ENCODE results near the gene BNIP3. TPM values are rescaled to one million over a fixed set of nuclear protein-coding genes. Genes with fewer than 3 reads are reported as not detected.

BNIP3 gene
- total and polyA plus RNA-seq, 4 donors = 36.8 to 151 (median 114) TPM

DNA sequence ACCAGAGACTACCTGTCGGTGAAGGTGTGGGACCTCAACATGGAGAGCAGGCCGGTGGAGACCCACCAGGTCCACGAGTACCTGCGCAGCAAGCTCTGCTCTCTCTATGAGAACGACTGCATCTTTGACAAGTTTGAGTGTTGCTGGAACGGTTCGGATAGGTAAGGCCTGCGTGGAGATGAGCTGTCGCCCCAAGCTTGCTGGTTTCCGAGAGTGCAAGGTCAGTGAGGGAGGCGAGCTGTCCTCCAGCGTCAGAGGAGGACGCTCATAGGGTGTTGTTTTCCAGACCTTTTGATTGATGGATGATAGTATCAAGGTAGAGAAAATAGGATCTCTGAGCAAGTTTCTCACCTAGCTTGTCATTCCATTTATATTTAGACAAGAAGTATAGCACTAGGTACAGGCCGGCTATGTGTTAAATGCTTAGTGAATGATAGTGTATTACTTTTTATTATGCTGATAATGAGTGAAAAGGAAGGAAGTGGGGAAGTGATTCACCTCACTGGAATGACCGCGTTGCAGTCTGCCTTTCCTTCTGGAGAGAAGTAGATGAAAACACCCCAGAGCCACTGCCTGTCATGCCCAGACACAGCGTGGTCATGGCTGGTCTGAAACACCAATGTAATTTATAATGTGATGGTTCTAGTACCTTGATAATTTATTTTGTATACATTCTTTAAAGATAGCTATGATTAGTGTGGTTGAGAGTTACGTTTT, 33.9 kb downstream of the BNIP3 start:
- H3K36me3 ChIP-seq (ENCODE audit: control insufficient read depth in 4 of 4, insufficient read depth in 3 of 4, low read depth in 1 of 4, low read length in 3 of 4) = peaks cover 7 to 57% (median 47%) of the 10 kb centered on the region in 4 donors
- whole genome bisulfite sequencing = 90% methylated on average over 18 of the region's 18 CpGs
- no peak overlapping the region for H3K9ac ChIP-seq (ENCODE audit: low read depth in 1 of 2, low read length in 2 of 2)
- no peaks in the 10 kb centered on the region for H3K4me1 ChIP-seq (ENCODE audit: control insufficient read depth in 4 of 4, insufficient read depth in 4 of 4, low read length in 3 of 4)
- H3K27ac ChIP-seq (ENCODE audit: low read depth in 1 of 2, low read length in 2 of 2) = no peak overlapping the region
- TF ChIP-seq, protein P1, sequence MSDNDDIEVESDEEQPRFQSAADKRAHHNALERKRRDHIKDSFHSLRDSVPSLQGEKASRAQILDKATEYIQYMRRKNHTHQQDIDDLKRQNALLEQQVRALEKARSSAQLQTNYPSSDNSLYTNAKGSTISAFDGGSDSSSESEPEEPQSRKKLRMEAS (IDR thresholded peaks at IDR 0.05) = no peak
- no peak for TF ChIP-seq GABPA (IDR thresholded peaks at IDR 0.05 in 1 of 2, conservative IDR thresholded peaks at IDR 0.05 in 1 of 2)
- no peak for TF ChIP-seq EGR1 (IDR thresholded peaks at IDR 0.05; ENCODE audit: low read depth in 2 of 2)
- TF ChIP-seq HNF4A (conservative IDR thresholded peaks at IDR 0.05) = no peak
- TF ChIP-seq NR2F2 (IDR thresholded peaks at IDR 0.05) = no peak
- TF ChIP-seq RAD21 (IDR thresholded peaks at IDR 0.05) = no peak
- no peak for TF ChIP-seq YY1 (IDR thresholded peaks at IDR 0.05)
- TF ChIP-seq, protein P2, sequence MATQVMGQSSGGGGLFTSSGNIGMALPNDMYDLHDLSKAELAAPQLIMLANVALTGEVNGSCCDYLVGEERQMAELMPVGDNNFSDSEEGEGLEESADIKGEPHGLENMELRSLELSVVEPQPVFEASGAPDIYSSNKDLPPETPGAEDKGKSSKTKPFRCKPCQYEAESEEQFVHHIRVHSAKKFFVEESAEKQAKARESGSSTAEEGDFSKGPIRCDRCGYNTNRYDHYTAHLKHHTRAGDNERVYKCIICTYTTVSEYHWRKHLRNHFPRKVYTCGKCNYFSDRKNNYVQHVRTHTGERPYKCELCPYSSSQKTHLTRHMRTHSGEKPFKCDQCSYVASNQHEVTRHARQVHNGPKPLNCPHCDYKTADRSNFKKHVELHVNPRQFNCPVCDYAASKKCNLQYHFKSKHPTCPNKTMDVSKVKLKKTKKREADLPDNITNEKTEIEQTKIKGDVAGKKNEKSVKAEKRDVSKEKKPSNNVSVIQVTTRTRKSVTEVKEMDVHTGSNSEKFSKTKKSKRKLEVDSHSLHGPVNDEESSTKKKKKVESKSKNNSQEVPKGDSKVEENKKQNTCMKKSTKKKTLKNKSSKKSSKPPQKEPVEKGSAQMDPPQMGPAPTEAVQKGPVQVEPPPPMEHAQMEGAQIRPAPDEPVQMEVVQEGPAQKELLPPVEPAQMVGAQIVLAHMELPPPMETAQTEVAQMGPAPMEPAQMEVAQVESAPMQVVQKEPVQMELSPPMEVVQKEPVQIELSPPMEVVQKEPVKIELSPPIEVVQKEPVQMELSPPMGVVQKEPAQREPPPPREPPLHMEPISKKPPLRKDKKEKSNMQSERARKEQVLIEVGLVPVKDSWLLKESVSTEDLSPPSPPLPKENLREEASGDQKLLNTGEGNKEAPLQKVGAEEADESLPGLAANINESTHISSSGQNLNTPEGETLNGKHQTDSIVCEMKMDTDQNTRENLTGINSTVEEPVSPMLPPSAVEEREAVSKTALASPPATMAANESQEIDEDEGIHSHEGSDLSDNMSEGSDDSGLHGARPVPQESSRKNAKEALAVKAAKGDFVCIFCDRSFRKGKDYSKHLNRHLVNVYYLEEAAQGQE (IDR thresholded peaks at IDR 0.05) = no peak
- TF ChIP-seq, protein P3, sequence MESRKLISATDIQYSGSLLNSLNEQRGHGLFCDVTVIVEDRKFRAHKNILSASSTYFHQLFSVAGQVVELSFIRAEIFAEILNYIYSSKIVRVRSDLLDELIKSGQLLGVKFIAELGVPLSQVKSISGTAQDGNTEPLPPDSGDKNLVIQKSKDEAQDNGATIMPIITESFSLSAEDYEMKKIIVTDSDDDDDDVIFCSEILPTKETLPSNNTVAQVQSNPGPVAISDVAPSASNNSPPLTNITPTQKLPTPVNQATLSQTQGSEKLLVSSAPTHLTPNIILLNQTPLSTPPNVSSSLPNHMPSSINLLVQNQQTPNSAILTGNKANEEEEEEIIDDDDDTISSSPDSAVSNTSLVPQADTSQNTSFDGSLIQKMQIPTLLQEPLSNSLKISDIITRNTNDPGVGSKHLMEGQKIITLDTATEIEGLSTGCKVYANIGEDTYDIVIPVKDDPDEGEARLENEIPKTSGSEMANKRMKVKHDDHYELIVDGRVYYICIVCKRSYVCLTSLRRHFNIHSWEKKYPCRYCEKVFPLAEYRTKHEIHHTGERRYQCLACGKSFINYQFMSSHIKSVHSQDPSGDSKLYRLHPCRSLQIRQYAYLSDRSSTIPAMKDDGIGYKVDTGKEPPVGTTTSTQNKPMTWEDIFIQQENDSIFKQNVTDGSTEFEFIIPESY (IDR thresholded peaks at IDR 0.05) = no peak
- no peak for TF ChIP-seq JUND (IDR thresholded peaks at IDR 0.05)
- no peak for TF ChIP-seq HNF4G (IDR thresholded peaks at IDR 0.05)
- TF ChIP-seq RXRA (IDR thresholded peaks at IDR 0.05) = no peak
- TF ChIP-seq FOXA1 (IDR thresholded peaks at IDR 0.05) = no peak
- no peak for TF ChIP-seq FOXA2 (IDR thresholded peaks at IDR 0.05)
- TF ChIP-seq SP1 (IDR thresholded peaks at IDR 0.05) = no peak
- no peaks in the 10 kb centered on the region for H3K9me3 ChIP-seq (ENCODE audit: control insufficient read depth in 4 of 4, low read length in 3 of 4)
- no peak overlapping the region for H3K4me3 ChIP-seq (ENCODE audit: low read depth in 1 of 3, low read length in 3 of 3)
- H3K27me3 ChIP-seq (ENCODE audit: control insufficient read depth in 4 of 4, insufficient read depth in 4 of 4, low read length in 3 of 4) = no peaks in the 10 kb centered on the region
- DNase-seq (ENCODE audit: low spot score) = no peak

DNA sequence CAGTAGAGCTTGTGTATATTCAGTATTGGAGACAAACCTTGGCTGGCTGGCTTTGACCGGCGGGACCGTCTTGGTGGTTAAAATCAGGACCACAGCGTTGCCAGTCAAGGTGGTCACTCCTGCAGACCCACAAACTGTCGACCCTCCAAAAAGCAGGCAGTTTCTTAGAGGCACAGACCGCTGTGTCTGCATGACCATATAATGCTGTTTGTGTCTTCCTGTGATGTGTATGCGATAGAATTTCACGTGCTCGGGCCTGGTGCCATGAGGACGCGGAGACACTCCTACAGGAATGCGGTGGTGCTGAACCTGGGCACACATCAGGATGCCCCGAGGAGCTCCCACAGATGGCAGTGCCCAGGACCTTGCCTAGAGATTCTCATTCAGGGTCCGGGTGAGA, 34.8 kb downstream of the BNIP3 start:
- no peaks in the 10 kb centered on the region for H3K4me1 ChIP-seq (ENCODE audit: control insufficient read depth in 4 of 4, insufficient read depth in 4 of 4, low read length in 3 of 4)
- H3K36me3 ChIP-seq (ENCODE audit: control insufficient read depth in 4 of 4, insufficient read depth in 3 of 4, low read depth in 1 of 4, low read length in 3 of 4) = peaks cover 7 to 60% (median 47%) of the 10 kb centered on the region in 4 donors
- no peaks in the 10 kb centered on the region for H3K27me3 ChIP-seq (ENCODE audit: control insufficient read depth in 4 of 4, insufficient read depth in 4 of 4, low read length in 3 of 4)
- TF ChIP-seq YY1 (IDR thresholded peaks at IDR 0.05) = no peak
- no peak for TF ChIP-seq HNF4A (conservative IDR thresholded peaks at IDR 0.05)
- H3K9ac ChIP-seq (ENCODE audit: low read depth in 1 of 2, low read length in 2 of 2) = no peak overlapping the region
- no peak overlapping the region for H3K4me3 ChIP-seq (ENCODE audit: low read depth in 1 of 3, low read length in 3 of 3)
- no peaks in the 10 kb centered on the region for H3K9me3 ChIP-seq (ENCODE audit: control insufficient read depth in 4 of 4, low read length in 3 of 4)
- no peak for DNase-seq (ENCODE audit: low spot score)
- H3K27ac ChIP-seq (ENCODE audit: low read depth in 1 of 2, low read length in 2 of 2) = no peak overlapping the region
- WGBS = 97% methylated on average over 14 of the region's 14 CpGs

Measured in liver (tissue), 9 donors.